H1 (cell line): ENCODE measurements around the gene ZGRF1. TPM values are rescaled to one million over a fixed set of nuclear protein-coding genes. Genes with fewer than 3 reads are reported as not detected.

Source experiments
- CTCF ChIA-PET: fragments of 300-600 bp; sonication (Branson Sonifier 250); formaldehyde crosslinking; loops from one replicate; lab custom pipeline; 2021; ENCODE audit not compliant: partially characterized antibody; lab: Charles Lee
- POLR2A ChIA-PET: fragments of 300-600 bp; sonication (Branson Sonifier 250); formaldehyde crosslinking; loops from one replicate; lab custom pipeline; 2021; ENCODE audit warnings: inconsistent platforms; ENCODE audit not compliant: partially characterized antibody; lab: Charles Lee
- DNase-seq, 2 experiments: peaks; one replicate each; pipeline versions ENCODE4 v3.0.0 to v3.0.0-alpha.2; 2010 to 2022; ENCODE audit warnings: low spot score in 2 of 2, low read depth in 1 of 2, mixed read lengths in 1 of 2
- FAIRE-seq: peaks from 2 replicates; lab custom pipeline; 2011; peaks lifted over from hg19 to GRCh38; lab: Jason Lieb, UNC
- H2AFZ ChIP-seq: 2 replicates; pipeline ENCODE4 v1.8.1; 2012; ENCODE audit warnings: low read length, inconsistent platforms
- H2AK5ac ChIP-seq: 2 replicates; pipeline ENCODE4 v1.6.1; 2013; ENCODE audit warnings: low read depth, low read length
- H2BK120ac ChIP-seq: replicated peaks from 2 replicates; pipeline ENCODE3; 2013; ENCODE audit warnings: low read depth, low read length, inconsistent platforms
- H2BK12ac ChIP-seq: 2 replicates; pipeline ENCODE4 v1.6.1; 2013; ENCODE audit warnings: low read depth, low read length
- H2BK15ac ChIP-seq: 2 replicates; pipeline ENCODE4 v1.6.1; 2013; ENCODE audit warnings: low read length
- H2BK20ac ChIP-seq: 2 replicates; pipeline ENCODE4 v1.6.1; 2013; ENCODE audit warnings: low read length
- H2BK5ac ChIP-seq: 2 replicates; pipeline ENCODE4 v1.6.1; 2013; ENCODE audit warnings: low read depth, low read length
- H3K14ac ChIP-seq: 2 replicates; pipeline ENCODE4 v1.6.1; 2013; ENCODE audit warnings: inconsistent platforms; ENCODE audit not compliant: insufficient read length
- H3K18ac ChIP-seq: 2 replicates; pipeline ENCODE4 v1.6.1; 2013; ENCODE audit warnings: low read length; ENCODE audit errors: extremely low read depth
- H3K23ac ChIP-seq: 2 replicates; pipeline ENCODE4 v1.6.1; 2013; ENCODE audit warnings: inconsistent platforms; ENCODE audit not compliant: insufficient read length
- H3K23me2 ChIP-seq: 2 replicates; pipeline ENCODE4 v1.6.1; 2013; ENCODE audit warnings: low read depth, low read length
- H3K27ac ChIP-seq: 2 replicates; pipeline ENCODE4 v1.6.1; 2011; ENCODE audit warnings: low read depth, low read length, inconsistent platforms
- H3K27me3 ChIP-seq, 4 experiments: replicated peaks in 1 of 4; 1 replicate in 1 of 4; 2 replicates in 3 of 4; pipeline versions ENCODE4 v1.6.1 to v1.8.1; 2011 to 2013; ENCODE audit warnings: low read length in 3 of 4, mild to moderate bottlenecking in 3 of 4, inconsistent platforms in 2 of 4, mixed read lengths in 2 of 4, moderate library complexity in 1 of 4; ENCODE audit not compliant: control insufficient read depth in 3 of 4, insufficient read depth in 3 of 4; ENCODE audit errors: extremely low read depth in 1 of 4
- H3K36me3 ChIP-seq, 4 experiments: 2 replicates each; pipeline versions ENCODE4 v1.6.1 to v1.8.1; 2011 to 2013; ENCODE audit warnings: mild to moderate bottlenecking in 4 of 4, low read length in 3 of 4, moderate library complexity in 2 of 4, control low read depth in 1 of 4, inconsistent platforms in 1 of 4; ENCODE audit not compliant: insufficient read depth in 4 of 4, control insufficient read depth in 2 of 4
- H3K4ac ChIP-seq: replicated peaks from 2 replicates; pipeline ENCODE3; 2013; ENCODE audit warnings: low read length, low read depth, mixed read lengths, inconsistent platforms; ENCODE audit not compliant: insufficient read length
- H3K4me1 ChIP-seq, 4 experiments: replicated peaks in 1 of 4; 1 replicate in 1 of 4; 2 replicates in 3 of 4; pipeline versions ENCODE4 v1.6.1 to v1.8.1; 2011 to 2013; ENCODE audit warnings: low read length in 3 of 4, inconsistent platforms in 2 of 4, mixed read lengths in 1 of 4; ENCODE audit not compliant: insufficient read depth in 4 of 4, control insufficient read depth in 3 of 4
- H3K4me2 ChIP-seq, 2 experiments: 2 replicates each; pipeline versions ENCODE4 v1.6.1 to v1.8.1; 2011 to 2013; ENCODE audit warnings: low read depth in 2 of 2, low read length in 2 of 2, control low read depth in 1 of 2, inconsistent platforms in 1 of 2, mild to moderate bottlenecking in 1 of 2; ENCODE audit not compliant: insufficient read depth in 1 of 2
- H3K4me3 ChIP-seq, 4 experiments: fragments of 200-600, 300-600 bp in 1 of 4; sonication (generic), shearing (Covaris generic), sonication (Bioruptor Twin) in 1 of 4; 2 replicates each; pipeline versions ENCODE4 v1.5.1 to v1.8.1; 2011 to 2016; ENCODE audit warnings: low read length in 4 of 4, low read depth in 3 of 4, control low read depth in 2 of 4, inconsistent platforms in 2 of 4, mild to moderate bottlenecking in 2 of 4, mixed read lengths in 1 of 4, moderate library complexity in 1 of 4; ENCODE audit not compliant: insufficient read depth in 2 of 4; ENCODE audit errors: extremely low read depth in 1 of 4
- H3K56ac ChIP-seq: replicated peaks from 2 replicates; pipeline ENCODE3; 2013; ENCODE audit warnings: low read depth, mild to moderate bottlenecking, mixed read lengths, low read length, inconsistent platforms; ENCODE audit not compliant: insufficient read length
- H3K79me1 ChIP-seq: 2 replicates; pipeline ENCODE4 v1.6.1; 2013; ENCODE audit warnings: low read depth, low read length, control low read depth
- H3K79me2 ChIP-seq, 2 experiments: 2 replicates each; pipeline versions ENCODE4 v1.6.1 to v1.8.1; 2012 to 2013; ENCODE audit warnings: low read length in 2 of 2, mild to moderate bottlenecking in 2 of 2, inconsistent platforms in 1 of 2; ENCODE audit not compliant: insufficient read depth in 2 of 2, control insufficient read depth in 1 of 2
- H3K9ac ChIP-seq, 4 experiments: replicated peaks in 1 of 4; 1 replicate in 1 of 4; 2 replicates in 3 of 4; pipeline versions ENCODE4 v1.6.1 to v1.8.1; 2011 to 2013; ENCODE audit warnings: low read depth in 3 of 4, low read length in 3 of 4, control low read depth in 2 of 4, mild to moderate bottlenecking in 2 of 4, moderate library complexity in 2 of 4, inconsistent platforms in 1 of 4; ENCODE audit errors: extremely low read depth in 1 of 4
- H3K9me3 ChIP-seq, 2 experiments: 2 replicates each; pipeline versions ENCODE4 v1.6.1 to v1.8.1; 2012 to 2013; ENCODE audit warnings: mild to moderate bottlenecking in 2 of 2, moderate library complexity in 2 of 2, control low read depth in 1 of 2, inconsistent platforms in 1 of 2, low read depth in 1 of 2, low read length in 1 of 2, mixed read lengths in 1 of 2; ENCODE audit not compliant: insufficient read depth in 2 of 2
- H4K20me1 ChIP-seq, 2 experiments: replicated peaks in 1 of 2; 2 replicates each; pipeline versions ENCODE3 to v1.8.1; 2011 to 2013; ENCODE audit warnings: inconsistent platforms in 2 of 2, low read length in 2 of 2, mild to moderate bottlenecking in 1 of 2; ENCODE audit not compliant: insufficient read depth in 2 of 2, control insufficient read depth in 1 of 2
- H4K5ac ChIP-seq: 2 replicates; pipeline ENCODE4 v1.6.1; 2013; ENCODE audit warnings: low read length, low read depth, mixed read lengths, inconsistent platforms; ENCODE audit not compliant: insufficient read length
- H4K8ac ChIP-seq: 2 replicates; pipeline ENCODE4 v1.8.0; 2013; ENCODE audit warnings: mild to moderate bottlenecking, moderate library complexity, low read length, inconsistent platforms; ENCODE audit not compliant: insufficient read depth; ENCODE audit errors: extremely low read depth
- H4K91ac ChIP-seq: replicated peaks from 2 replicates; pipeline ENCODE3; 2013; ENCODE audit warnings: low read length, mixed read lengths, inconsistent platforms; ENCODE audit not compliant: insufficient read length
- BRCA1 ChIP-seq: IDR thresholded peaks from 2 replicates; pipeline ENCODE4 v1.6.1; 2012; ENCODE audit warnings: low read depth, low read length, improper control_type of control experiment
- CHD1 ChIP-seq: IDR thresholded peaks from 2 replicates; pipeline ENCODE4 v1.6.1; 2012; ENCODE audit warnings: low read depth, low read length, improper control_type of control experiment
- CHD2 ChIP-seq: IDR thresholded peaks from 2 replicates; pipeline ENCODE4 v1.6.1; 2012; ENCODE audit warnings: low read length, improper control_type of control experiment
- CTCF ChIP-seq, 3 experiments: IDR thresholded peaks; 1 replicate in 2 of 3; 2 replicates in 1 of 3; pipeline versions ENCODE4 v1.5.1 to v1.6.1; 2011; ENCODE audit warnings: low read length in 3 of 3, mild to moderate bottlenecking in 3 of 3, inconsistent platforms in 2 of 3, low read depth in 1 of 3, moderate library complexity in 1 of 3; ENCODE audit not compliant: insufficient read depth in 1 of 3; ENCODE audit errors: control extremely low read depth in 1 of 3
- FOSL1 ChIP-seq: IDR thresholded peaks from 2 replicates; pipeline ENCODE4 v1.6.1; 2011; ENCODE audit warnings: mild to moderate bottlenecking, low read depth, low read length, moderate library complexity; ENCODE audit not compliant: insufficient read depth
- JUND ChIP-seq: IDR thresholded peaks from 2 replicates; pipeline ENCODE4 v1.6.1; 2011; ENCODE audit warnings: mild to moderate bottlenecking, improper control_type of control experiment, low read length
- KDM1A ChIP-seq: fragments of 200-600, 300-600 bp; sonication (generic); IDR thresholded peaks from 2 replicates; pipeline ENCODE4 v1.7.1; 2016; ENCODE audit warnings: mild to moderate bottlenecking, low read length, borderline replicate concordance
- KDM4A ChIP-seq: IDR thresholded peaks from one replicate; pipeline ENCODE4 v1.7.1; 2012; ENCODE audit warnings: low read depth, mild to moderate bottlenecking, moderate library complexity, low read length, inconsistent platforms; ENCODE audit not compliant: severe bottlenecking
- NANOG ChIP-seq: IDR thresholded peaks from 2 replicates; pipeline ENCODE4 v1.6.1; 2011; ENCODE audit warnings: low read length, low read depth, mild to moderate bottlenecking, inconsistent platforms; ENCODE audit not compliant: insufficient read depth, poor library complexity, severe bottlenecking
- TAF7 ChIP-seq: optimal IDR thresholded peaks from 2 replicates; pipeline ENCODE3; 2011; ENCODE audit warnings: low read depth, mild to moderate bottlenecking, inconsistent platforms, low read length, moderate library complexity, borderline replicate concordance
- WGBS, 2 experiments: shearing (Covaris generic) in 1 of 2; methylation state at CpG; one replicate each; pipeline versions ENCODE4 v1.1.6 to v1.1.7; 2013 to 2015; ENCODE audit warnings: low lambda C conversion rate in 2 of 2, mixed read lengths in 2 of 2, inconsistent platforms in 1 of 2, low coverage in 1 of 2, missing lambda C conversion rate in 1 of 2; ENCODE audit not compliant: insufficient replicate concordance in 2 of 2, insufficient coverage in 1 of 2, insufficient read length in 1 of 2; ENCODE audit errors: extremely low coverage in 1 of 2, missing lambda C conversion rate in 1 of 2; 5-methylcytosine and 5-hydroxymethylcytosine counted together
- polyA plus RNA-seq, 7 experiments: library from polyadenylated mRNA; depleted of rRNA in 3 of 7; stranded (reverse) in 5 of 7; unstranded in 2 of 7; fragments of >200 nt in 5 of 7; fragments of 200-250 nt in 2 of 7; gene quantifications; 1 replicate in 5 of 7; 2 replicates in 1 of 7; 4 replicates in 1 of 7; pipeline versions ENCODE4 v1.2.1 to v1.2.3, GENCODE V29; 2011 to 2013; ENCODE audit warnings: missing spikeins in 2 of 7, mixed read lengths in 2 of 7
- total RNA-seq: library from RNA; stranded (reverse); fragmentation: NEBNext Ultra II Directional; extraction: Animal tissue kit (Norgen Biotek cat#: 25700); gene quantifications from 2 replicates; pipeline ENCODE4 v1.2.1, GENCODE V29; 2021
- TF ChIP-seq, protein P1 (sequence below): IDR thresholded peaks from 2 replicates; pipeline ENCODE4 v1.6.1; 2011; ENCODE audit warnings: low read length, improper control_type of control experiment

ZGRF1 gene
- total and polyA plus RNA-seq, 2 of the 8 experiments (the other 6 are each of a cell fraction or from before 2014, with no cell fraction given), result 12.0 to 44.6 TPM

- Histone ChIP-seq H4K20me1 (no peaks in the 10 kb centered on the region), H3K4me2 (no peak overlapping the region), H3K56ac (no peak overlapping the region), H4K5ac (no peak overlapping the region), H3K23me2 (no peaks in the 10 kb centered on the region), H3K4me1 (no peaks in the 10 kb centered on the region), H3K23ac (no peak overlapping the region), H2BK12ac (no peak overlapping the region), H3K9me3 (no peaks in the 10 kb centered on the region), H3K79me2 (no peaks in the 10 kb centered on the region), H3K4me3 (no peak overlapping the region), H3K9ac (no peak overlapping the region), H2BK15ac (no peak overlapping the region), H2AFZ (no peak overlapping the region), H2BK20ac (no peak overlapping the region), H3K36me3 (no peaks in the 10 kb centered on the region), H2BK120ac (no peak overlapping the region), H4K91ac (no peak overlapping the region), H2BK5ac (no peak overlapping the region), H3K27ac (no peak overlapping the region), H4K8ac (no peak overlapping the region), H3K18ac (no peak overlapping the region), H2AK5ac (no peak overlapping the region), H3K14ac (no peak overlapping the region), H3K4ac (no peak overlapping the region), H3K79me1 (no peaks in the 10 kb centered on the region), H3K27me3 (no peaks in the 10 kb centered on the region)
- DNase-seq, result no peak
- WGBS, 2 experiments, result 96% methylated on average over 1 of the region's 1 CpG; no CpG with 5 or more reads in 1 of the 2 experiments
- no peak for FAIRE-seq
- ChIA-PET POLR2A (no interaction called here), CTCF (interaction anchor here (0.7 to 1.9 kb wide), 13 partner anchors 9 to 564 kb away, joined by 3 to 9 read pairs (median 3); no protein-coding TSS in a partner anchor)
- TF ChIP-seq, protein P1, sequence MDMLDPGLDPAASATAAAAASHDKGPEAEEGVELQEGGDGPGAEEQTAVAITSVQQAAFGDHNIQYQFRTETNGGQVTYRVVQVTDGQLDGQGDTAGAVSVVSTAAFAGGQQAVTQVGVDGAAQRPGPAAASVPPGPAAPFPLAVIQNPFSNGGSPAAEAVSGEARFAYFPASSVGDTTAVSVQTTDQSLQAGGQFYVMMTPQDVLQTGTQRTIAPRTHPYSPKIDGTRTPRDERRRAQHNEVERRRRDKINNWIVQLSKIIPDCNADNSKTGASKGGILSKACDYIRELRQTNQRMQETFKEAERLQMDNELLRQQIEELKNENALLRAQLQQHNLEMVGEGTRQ, result no peak
- TF ChIP-seq BRCA1, result no peak
- no peak for TF ChIP-seq TAF7
- TF ChIP-seq CHD2, result no peak
- no peak for TF ChIP-seq KDM1A
- TF ChIP-seq CTCF (IDR thresholded peaks at IDR 0.05; ENCODE audit: control extremely low read depth in 1 of 3, insufficient read depth in 1 of 3, low read depth in 1 of 3, low read length in 3 of 3), result no peak
- TF ChIP-seq JUND, result no peak
- TF ChIP-seq KDM4A, result no peak
- TF ChIP-seq NANOG, result no peak
- TF ChIP-seq FOSL1, result no peak
- TF ChIP-seq CHD1, result no peak
Observed at GRCh38 chr4:112531146-112531545, 105.6 kb downstream of the ZGRF1 start.
